C4-2B (cell line): ENCODE measurements around the gene THADA.
"Not testable (repeated sequence)": the region's sequence is repeated elsewhere in the genome, so short reads cannot be mapped to it uniquely, and the experiment has no call there.

Experiments
- H3K27ac ChIP-seq: fragments of 450-650 bp; 2 replicates; pipeline ENCODE4 v1.5.1; 2017
- ZFX ChIP-seq: fragments of 450-650 bp; IDR thresholded peaks from 2 replicates; pipeline ENCODE4 v1.6.1; 2017
- TF ChIP-seq, protein P1 (sequence below): fragments of 450-650 bp; conservative IDR thresholded peaks from 2 replicates; pipeline ENCODE4 v1.5.1; 2017; ENCODE audit warnings: mild to moderate bottlenecking

THADA gene

DNA sequence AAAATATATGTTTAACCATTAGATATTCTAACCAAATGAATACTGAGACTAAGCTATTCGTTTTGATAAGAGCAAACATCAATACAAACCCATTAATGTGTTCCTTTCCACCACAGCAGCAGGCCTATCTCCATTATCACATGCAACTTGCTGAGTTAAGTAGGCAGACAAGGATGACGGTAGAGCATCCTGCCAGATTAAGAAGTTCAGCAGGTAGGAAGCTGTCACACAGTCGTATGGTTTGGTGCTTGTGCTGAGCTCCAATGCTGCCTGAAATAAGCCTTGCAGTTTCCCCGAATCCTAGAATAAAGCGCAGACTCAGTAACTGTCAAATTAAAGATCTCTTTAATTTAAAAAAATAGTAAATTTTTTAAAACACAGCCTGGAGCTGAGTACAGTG, 39.6 kb downstream of the THADA start:
- H3K27ac ChIP-seq, result no peak overlapping the region
- TF ChIP-seq, protein P1, sequence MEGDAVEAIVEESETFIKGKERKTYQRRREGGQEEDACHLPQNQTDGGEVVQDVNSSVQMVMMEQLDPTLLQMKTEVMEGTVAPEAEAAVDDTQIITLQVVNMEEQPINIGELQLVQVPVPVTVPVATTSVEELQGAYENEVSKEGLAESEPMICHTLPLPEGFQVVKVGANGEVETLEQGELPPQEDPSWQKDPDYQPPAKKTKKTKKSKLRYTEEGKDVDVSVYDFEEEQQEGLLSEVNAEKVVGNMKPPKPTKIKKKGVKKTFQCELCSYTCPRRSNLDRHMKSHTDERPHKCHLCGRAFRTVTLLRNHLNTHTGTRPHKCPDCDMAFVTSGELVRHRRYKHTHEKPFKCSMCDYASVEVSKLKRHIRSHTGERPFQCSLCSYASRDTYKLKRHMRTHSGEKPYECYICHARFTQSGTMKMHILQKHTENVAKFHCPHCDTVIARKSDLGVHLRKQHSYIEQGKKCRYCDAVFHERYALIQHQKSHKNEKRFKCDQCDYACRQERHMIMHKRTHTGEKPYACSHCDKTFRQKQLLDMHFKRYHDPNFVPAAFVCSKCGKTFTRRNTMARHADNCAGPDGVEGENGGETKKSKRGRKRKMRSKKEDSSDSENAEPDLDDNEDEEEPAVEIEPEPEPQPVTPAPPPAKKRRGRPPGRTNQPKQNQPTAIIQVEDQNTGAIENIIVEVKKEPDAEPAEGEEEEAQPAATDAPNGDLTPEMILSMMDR, result no peak

DNA sequence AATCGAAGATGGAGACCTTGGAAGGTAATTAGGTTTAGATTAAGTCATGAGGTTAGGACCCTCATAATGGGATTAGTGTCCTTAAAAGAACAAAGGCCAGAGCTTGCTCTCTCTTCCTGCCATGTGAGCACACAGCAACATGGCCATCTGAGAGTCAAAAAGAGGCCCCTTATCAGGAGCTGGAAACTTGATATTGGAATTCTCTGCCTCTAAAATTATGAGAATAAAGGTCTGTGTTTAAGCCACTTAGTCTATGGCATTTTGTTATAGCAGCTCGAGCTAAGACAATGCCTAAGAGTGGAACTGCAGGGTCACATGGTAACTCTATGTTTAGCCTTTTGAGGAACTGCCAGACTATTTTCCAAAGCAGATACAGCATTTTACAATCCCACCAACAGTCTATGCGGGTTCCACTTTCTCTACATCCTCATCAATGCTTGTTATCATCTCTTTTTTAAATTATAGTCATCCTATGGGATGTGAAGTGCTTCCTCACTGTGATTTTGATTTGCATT, 42.4 kb downstream of the THADA start:
- no peak overlapping the region for H3K27ac ChIP-seq

DNA sequence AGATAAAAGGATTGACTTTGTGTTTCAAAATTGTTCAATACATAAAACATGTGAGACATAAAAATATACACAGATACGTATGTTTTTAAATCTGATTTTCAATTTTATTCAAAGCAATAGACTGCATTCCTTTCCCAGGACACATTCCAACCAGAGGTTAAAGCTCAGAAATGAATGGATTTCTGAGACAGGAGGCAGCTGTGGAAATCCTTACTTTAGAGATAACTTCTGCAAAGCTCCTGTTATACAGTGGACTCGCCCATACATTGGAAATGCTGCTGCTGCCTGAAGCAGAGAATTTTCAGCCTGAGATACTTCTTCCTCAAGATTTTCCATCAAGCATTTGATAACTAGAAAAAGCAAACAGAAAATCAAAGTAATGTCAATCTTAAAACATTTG, 43.8 kb downstream of the THADA start:
- H3K27ac ChIP-seq, result no peak overlapping the region
- TF ChIP-seq, protein P1, result no peak
- no peak for TF ChIP-seq ZFX

More for the DNA sequence above, 42.4 kb downstream of the THADA start:
- no peak for TF ChIP-seq ZFX
- TF ChIP-seq, protein P1, result no peak

DNA sequence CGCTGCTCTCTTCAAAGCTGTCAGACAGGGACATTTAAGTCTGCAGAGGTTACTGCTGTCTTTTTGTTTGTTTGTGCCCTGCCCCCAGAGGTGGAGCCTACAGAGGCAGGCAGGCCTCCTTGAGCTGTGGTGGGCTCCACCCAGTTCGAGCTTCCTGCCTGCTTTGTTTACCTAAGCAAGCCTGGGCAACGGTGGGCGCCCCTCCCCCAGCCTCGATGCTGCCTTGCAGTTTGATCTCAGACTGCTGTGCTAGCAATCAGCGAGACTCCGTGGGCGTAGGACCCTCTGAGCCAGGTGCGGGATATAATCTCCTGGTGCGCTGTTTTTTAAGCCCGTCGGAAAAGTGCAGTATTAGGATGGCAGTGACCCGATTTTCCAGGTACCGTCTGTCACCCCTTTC, 47.5 kb downstream of the THADA start:
- not testable (repeated sequence) for H3K27ac ChIP-seq

DNA sequence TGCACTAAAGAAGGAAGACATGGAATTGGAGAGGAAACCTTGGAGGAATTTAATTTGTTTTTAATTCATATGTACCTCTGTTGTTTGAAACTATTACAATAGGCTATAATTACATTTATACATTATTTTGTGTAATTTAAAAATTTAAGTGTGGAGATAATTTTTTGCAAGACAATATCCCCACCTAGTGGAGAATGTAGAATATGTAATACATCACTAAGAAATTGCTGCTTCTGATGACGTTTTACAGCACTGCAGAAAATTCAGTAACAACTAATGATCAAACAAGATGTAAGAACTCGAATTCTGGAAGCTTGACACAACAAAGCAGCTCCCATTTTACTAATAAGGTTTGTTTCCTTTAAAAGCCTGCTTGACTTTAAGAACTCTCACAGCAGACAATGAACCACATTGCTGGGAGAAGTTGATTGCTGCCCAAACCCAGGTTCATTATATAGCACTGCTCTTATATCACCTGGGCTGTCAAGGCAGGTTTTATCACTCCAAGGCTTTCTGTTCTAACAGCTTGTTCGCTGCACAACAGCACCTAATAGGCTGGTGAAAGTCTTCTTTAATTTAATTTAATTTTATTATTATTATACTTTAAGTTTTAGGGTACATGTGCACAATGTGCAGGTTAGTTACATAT, 53.4 kb downstream of the THADA start:
- TF ChIP-seq ZFX, result no peak
- TF ChIP-seq, protein P1, result peak; percentile 50
- H3K27ac ChIP-seq, result no peak overlapping the region

DNA sequence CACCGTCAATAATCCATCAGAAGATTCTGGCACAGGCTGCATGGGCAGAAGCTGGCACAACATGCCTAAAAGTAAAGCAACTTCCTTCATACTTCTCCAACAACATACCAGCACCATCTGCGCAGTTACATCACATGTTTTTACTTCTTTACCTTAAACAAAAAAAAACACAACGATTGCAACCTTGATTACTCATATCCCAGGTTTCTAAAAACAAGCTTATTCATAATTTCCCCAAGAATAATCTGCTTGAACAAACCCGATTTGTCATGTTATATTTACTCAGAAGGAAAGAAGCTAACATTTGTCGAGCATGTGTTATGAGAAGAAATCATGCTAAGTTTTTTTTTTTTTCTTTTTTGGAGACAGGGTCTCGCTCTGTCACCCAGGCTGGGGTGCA, 54.7 kb downstream of the THADA start:
- no peak overlapping the region for H3K27ac ChIP-seq
- TF ChIP-seq ZFX, result no peak
- TF ChIP-seq, protein P1, result no peak

DNA sequence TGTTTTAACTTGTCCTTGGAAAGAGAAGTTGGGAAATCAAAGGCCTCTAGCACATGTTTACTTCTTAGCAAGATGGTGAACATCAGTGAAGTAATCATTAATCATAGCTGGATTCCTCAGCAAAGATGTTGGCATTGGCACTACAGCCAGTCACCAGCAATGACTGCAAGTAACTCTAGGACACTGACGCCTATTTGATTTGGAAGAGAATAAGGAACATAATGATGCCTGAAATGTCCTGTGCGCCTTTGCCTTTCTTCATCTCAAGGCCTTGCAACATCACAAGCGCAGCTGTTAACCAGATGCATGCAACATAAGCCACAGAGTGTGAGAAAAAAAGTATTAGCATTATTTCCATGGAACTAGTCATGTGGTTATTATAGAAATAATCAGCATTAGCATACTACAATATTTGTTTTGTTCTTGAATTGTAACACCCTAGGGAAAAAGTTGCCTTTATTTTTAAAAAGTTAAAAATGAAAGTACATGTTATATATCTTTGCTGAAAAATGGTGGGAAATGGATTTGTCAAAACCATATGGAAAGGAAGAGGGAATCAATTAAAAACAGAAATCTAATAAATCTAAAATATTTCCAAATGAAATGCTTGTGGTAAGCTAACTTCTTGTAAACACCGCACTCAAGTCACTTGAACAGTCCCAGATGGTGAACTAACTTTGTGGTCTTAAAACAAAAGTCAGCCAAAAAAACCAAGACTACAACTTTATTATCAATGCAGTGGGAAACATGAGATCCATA, 55.6 kb downstream of the THADA start:
- H3K27ac ChIP-seq, result no peak overlapping the region
- TF ChIP-seq ZFX, result no peak
- TF ChIP-seq, protein P1, result no peak
